AG08395 (cell line): ENCODE results near the gene GPR32.
A peak's percentile ranks its signal among the peaks of the same experiment; 100 is the strongest.
"Not testable (repeated sequence)": the region's sequence is repeated elsewhere in the genome, so short reads cannot be mapped to it uniquely, and the experiment has no call there.

ENCODE experiments used
- DNase-seq: peaks from one replicate; pipeline ENCODE4 v3.0.0; 2012; ENCODE audit warnings: mixed read lengths, low spot score

The GPR32 gene

DNA sequence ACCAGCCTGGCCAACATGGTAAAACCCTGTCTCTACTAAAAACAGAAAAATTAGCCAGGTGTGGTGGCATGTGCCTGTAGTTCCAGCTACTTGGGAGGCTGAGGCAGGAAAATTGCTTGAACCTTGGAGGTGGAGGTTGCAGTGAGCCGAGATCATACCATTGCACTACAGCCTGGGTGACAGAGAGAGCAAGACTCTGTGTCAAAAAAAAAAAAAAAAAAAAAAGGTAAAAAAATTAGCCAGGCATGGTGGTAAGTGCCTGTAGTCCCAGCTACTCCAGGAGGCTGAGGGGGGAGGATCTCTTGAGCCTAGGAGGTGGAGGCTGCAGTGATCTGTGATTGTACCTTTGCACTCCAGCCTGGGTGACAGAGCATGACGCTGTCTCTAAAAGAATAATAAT, at the start of gene GPR32:
TSS of gene GPR32 (plus strand) at position 301 of the 400 bp plus-strand sequence. CDS start 137 bp downstream, outside the sequence.
- not testable (repeated sequence) for DNase-seq

DNA sequence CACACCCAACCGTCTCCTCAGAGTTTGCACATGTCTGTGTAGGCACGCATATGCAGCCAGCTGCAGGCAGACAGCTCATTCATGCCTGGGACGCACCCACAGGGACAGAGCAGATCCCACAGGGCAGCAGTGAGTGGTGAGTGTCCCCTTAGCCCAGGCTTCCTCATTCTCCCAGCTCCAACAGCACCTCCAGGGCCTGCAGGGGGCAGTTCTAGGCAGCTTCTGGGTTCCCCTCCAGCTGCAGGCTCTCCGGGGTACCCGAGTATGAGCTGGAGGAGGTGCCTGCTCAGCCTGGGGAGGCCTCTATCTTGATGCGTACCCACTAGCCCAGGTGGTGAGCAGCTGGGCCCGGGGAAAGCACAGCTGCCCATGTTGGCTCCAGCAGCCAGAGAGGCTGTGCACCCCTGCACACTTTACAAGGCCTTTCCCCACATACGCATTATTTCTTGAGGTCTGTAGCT, 49.3 kb upstream of the GPR32 start:
- DNase-seq = peak; percentile 76

- no peak for DNase-seq
Measured at GRCh38 chr19:50721441-50722137, 48.7 kb upstream of the GPR32 start.

DNA sequence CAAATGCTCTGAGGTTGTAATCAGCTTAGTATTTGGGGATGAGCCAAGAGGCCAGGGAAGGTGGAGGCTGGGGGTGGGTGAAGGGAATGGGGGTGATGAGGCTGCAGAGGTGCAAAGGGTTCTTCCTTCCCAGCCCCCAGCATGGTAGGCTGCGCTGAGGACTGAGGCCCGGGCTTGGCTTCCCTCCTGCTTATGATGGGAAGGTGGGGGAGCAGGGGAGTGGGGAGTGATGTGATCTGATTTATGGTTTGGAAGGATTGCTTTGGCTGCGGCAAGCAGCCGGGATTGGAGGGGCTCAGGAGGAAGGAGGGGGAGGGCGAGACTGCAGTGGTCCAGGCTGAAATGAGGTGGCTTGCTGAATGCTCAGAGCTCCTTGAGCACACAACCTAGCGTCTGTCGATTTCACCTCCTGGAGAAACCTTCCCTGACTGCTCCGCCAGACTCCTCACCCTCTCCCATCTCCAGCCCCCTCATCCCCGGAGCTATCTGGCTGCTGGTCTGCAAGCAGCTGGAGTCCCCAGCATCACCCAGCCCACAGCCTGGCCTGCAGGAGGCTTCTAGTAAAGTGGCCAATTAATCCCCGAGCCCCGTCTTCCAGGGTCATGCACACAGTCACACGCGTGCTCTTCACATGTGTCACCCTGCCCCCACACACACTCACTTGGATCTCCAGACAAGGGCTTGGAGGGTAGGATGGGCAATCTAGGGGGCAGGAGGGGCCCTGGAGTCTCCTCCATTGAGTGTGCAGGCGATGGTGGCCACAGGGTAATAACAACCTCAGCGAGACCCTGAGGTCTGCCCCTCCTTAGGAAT, 47.9 kb upstream of the GPR32 start:
- no peak for DNase-seq

DNA sequence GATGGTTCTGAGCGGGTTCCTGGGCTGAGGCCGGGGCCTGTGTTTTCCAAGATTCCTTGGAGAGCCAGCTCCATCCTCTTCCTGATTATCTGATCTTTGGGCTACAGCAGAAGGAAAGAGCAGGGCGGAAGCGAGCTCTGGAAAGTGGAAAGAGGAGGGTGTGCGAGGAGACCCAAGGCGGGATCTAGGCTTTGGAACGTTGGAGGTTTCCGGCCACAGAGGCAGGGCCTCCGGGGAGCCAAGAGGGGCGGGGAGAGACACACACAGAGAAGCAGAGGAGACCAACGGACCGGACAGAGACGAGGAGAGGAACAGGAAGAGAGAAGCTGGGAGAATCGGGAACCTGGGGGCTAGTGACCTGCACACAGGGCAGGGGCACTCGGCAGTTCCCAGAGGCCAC, 47.2 kb upstream of the GPR32 start, which contains the start of gene CLEC11A:
TSS of gene CLEC11A (plus strand) at position 296 of the 400 bp plus-strand sequence. CDS start 162 bp downstream, outside the sequence.
- DNase-seq = peak; percentile 78

- no peak for DNase-seq
Measured at GRCh38 chr19:50723735-50724521, 46.3 kb upstream of the GPR32 start.

- DNase-seq = peak; percentile 100
Measured at GRCh38 chr19:50724522-50725217, 45.6 kb upstream of the GPR32 start.

GRCh38 chr19:50725218-50725910, 44.9 kb upstream of the GPR32 start:
- DNase-seq = no peak

GRCh38 chr19:50725911-50726230, 44.4 kb upstream of the GPR32 start:
- DNase-seq = no peak

- peak; percentile 71 for DNase-seq
Measured at GRCh38 chr19:50728084-50728737, 42.1 kb upstream of the GPR32 start.

- no peak for DNase-seq
Measured at GRCh38 chr19:50729894-50730293, 40.4 kb upstream of the GPR32 start.

GRCh38 chr19:50735869-50736268, 34.4 kb upstream of the GPR32 start:
- no peak for DNase-seq

DNA sequence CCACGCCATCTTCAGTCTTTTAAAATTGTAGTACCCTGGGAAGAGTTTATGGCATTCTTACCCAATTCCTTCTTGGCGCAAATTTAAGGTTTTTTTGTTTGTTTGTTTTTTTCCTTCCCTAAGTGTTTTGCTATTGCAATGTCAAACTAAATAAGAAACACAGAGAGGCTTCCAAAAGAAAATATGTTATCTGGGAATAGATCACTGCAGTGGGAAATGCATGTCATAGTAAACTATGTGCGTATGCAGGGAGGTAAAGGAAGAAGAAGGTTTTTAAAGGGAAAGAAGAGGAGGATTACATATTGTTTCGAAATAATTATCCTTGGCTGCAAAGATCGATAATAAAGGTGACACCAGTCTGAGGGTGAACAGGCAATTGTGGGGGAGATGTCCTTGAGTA, 33.9 kb upstream of the GPR32 start:
- no peak for DNase-seq

GRCh38 chr19:50739132-50739913, 30.9 kb upstream of the GPR32 start:
- DNase-seq = no peak

GRCh38 chr19:50739914-50740426, 30.3 kb upstream of the GPR32 start:
- no peak for DNase-seq

GRCh38 chr19:50741179-50741933, 28.9 kb upstream of the GPR32 start:
- DNase-seq = no peak

GRCh38 chr19:50743537-50743936, 26.7 kb upstream of the GPR32 start:
- no peak for DNase-seq

DNA sequence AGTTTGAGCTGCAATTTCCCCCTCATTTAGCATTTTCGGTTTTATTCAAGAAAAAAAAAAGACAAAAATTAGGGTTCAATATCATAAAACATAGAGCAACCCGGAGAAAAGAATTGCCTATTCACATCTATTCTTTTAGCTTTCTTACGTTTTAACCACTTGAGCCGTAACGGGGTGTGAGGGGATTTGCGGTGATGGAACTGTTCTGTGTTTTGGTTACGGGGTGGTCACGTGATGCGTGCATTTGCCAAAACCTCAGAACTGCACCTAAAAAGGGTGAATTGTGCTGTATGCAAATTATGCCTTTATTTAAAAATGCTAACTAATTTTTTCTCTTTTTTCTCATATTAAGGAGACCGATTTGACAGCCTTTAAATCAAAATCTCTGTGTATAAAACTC, 25.0 kb upstream of the GPR32 start:
- no peak for DNase-seq

DNA sequence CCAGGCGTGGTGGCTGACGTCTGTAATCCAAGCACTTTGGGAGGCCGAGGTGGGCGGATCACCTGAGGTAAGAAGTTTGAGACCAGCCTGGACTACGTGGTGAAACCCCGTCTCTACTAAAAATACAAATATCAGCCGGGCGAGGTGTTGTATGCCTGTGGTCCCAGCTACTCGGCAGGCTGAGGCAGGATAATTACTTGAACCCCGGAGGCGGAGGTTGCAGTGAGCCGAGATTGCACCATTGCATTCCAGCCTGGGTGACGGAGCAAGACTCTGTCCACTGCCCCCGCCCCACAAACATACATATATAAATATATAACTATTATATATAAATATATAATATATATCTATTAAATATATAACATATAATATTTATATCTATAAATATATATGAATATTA, 23.1 kb upstream of the GPR32 start:
- not testable (repeated sequence) for DNase-seq
